ENCODE results near the gene YBX3.
A peak's percentile ranks its signal among the peaks of the same experiment; 100 is the strongest.

YBX3 gene

DNA sequence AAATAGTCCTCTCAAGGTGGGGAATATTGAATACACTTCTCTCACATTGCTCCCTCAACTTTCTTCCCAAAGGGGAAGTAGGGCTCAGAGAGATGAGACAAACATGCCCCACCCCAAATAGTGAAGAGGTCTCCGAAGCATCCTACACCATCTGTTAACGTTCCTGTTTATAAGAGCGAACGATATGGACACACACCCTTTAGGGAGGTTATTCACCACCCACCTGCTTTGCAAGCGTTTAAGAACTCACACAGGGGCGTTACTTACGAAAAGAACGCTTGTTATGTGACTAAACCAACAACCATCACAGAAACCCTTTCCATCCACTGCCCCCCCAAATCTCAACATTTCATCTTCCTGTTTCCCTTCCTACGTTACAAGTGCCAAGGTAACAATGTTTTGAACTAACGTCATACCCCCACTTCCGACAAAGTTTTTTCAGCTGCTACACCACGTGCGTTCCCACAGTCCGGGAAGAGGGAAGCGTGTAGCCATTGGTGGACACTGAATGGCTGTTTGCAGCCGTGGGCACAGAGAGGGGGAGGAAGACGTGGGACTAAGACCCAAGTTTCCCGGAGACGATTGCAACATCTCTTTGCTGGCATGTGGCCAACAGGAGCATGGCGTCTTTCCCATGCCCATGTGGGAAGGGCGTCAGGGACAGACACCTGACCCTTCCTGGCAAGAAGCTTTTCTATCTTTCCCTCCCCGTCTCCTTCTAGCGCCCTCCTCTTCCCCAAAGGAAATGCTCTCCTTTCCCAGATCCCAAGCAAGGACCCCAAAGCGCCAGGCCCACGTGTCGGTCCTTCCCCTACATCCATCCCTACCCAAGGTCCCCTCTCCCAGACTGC is 1.2 kb downstream of the YBX3 start:
- no peak for DNase-seq

GRCh38 chr12:10720974-10721650 is 2.0 kb downstream of the YBX3 start:
- DNase-seq: no peak

DNA sequence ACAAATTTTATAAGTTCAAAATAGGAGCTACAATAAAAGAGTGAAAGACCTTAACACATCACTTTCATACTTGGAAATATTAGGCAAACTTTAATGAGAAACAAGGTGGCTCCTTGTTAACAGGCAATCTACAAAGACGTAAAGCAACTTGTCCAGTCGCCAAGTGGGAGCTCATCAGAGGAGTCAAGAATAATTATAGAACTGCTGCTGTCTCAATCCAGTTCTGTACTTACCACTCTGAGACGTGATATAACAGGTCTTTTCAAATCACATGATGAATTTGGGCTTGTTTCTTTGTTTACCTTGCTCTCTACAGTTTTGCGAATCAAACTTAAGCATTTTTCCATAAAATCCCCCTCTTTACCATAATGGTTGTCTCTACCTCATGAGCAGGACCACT is 3.6 kb downstream of the YBX3 start:
- no peak for DNase-seq

GRCh38 chr12:10718279-10718821 is 4.8 kb downstream of the YBX3 start:
- no peak for DNase-seq

GRCh38 chr12:10717410-10717809 is 5.7 kb downstream of the YBX3 start:
- DNase-seq: no peak

DNA sequence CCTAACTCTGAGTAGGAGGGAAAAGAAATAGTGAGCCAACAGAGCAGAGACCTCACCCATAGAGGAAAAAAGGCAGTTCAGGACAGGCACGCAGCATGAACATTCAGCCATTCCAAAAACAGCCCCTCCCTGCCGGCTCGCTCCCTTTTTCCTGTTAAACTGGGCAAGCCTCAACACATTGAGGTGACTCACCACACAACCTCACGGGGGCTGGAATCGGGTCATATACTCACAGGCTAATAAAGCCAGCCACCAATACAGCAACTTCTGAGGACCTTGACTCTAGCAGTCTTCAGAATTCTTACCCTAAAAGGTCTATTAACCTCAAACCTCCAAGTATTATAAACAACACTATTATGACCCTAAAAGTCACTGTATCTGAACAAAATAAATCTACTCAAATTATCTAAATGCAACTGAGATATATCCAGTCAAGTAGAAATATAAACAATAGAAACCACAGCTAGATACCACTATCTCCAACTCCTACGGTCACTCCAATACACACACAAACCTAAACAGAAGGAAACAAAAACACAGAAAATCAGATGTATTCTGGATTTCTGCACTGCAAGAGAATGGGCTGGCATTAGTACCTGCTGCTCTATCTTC is 6.3 kb downstream of the YBX3 start:
- DNase-seq: no peak

- no peak for DNase-seq
Observed at GRCh38 chr12:10716277-10716676, 6.8 kb downstream of the YBX3 start.

DNA sequence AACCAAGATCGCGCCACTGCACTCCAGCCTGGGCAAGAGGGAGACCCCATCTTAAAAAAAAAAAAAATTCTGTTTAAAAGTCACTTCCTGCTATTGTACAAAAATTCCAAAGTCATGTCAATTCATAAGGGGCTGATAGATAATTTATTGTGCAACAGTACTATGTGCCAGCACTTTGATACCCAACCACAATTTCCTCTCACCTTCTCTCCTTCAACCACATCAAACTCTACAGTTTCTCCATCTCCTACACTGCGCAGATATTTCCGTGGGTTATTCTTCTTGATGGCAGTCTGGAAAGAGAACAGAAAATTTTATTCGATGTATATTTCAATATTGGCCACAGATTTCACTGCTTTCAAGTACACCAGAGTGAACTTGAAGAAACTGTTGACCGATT is 7.6 kb downstream of the YBX3 start:
- DNase-seq: no peak

DNA sequence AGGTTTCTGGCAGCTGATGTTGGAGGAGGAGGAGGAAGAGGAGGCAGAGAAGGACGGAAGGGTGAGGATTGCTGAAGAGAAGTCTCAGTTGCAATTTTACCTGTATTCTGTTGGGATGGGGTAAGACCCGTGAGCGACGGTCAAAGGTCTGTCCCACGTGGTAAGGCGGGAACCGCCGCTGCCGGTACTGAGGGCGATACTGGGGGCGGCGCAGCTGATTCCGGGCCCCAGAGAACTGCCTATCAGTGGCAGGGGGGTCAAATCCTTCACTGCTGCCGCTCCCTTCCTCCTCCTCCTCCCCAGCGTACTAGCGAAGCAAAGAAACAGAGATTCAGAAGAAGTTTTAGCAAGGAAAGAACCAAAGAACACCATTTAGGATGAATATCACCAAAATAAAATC is 13.3 kb downstream of the YBX3 start:
- DNase-seq: no peak

DNA sequence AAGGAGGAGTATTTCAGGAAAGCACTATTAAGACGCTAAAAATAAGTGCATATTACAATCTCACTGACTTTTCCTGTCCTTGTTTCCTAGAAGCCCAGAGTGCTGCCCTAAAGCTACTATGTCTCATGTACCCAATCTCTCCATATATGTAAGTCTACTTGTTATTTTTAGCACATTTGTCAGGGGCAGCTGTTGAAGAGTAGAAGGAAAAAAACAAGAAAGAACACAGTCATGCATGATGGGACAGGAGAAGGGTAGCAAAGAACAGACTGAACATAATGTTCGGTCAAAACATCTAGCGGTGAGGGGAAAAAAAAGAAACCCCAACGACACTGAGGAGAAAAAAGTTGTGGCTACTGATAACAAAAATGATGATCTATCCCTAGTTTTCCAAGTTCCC is 14.3 kb downstream of the YBX3 start:
- no peak for DNase-seq

GRCh38 chr12:10705655-10706054 is 17.5 kb downstream of the YBX3 start:
- DNase-seq: no peak

- DNase-seq: no peak
Observed at GRCh38 chr12:10701843-10702242, 21.3 kb downstream of the YBX3 start.

DNA sequence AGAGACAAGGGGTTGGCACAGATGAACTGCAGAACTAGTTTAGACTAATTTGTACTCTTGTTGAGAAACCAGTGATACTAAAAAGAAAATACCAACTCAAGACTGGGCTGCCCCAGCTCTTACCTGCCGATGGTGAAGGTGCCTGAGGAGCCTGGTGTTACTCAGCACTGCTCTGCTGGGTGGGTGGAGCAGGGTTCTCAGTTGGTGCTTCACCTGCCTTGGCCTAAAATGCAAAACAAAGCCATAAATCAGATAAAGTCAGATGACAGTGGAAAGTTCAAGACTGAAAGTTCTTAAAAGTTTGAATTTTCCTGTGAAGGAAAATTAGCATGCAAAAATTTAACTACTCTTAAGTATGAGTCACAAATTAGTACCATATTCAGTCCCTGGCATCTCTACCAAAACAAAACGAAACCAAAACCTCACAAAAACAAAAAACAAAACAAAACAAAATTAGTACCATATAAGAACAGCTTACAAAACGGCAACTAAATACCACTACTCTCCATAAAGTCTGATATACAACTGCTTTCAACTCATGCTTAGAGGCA is 21.9 kb downstream of the YBX3 start:
- DNase-seq: no peak

GRCh38 chr12:10700581-10700980 is 22.5 kb downstream of the YBX3 start:
- DNase-seq: no peak

DNA sequence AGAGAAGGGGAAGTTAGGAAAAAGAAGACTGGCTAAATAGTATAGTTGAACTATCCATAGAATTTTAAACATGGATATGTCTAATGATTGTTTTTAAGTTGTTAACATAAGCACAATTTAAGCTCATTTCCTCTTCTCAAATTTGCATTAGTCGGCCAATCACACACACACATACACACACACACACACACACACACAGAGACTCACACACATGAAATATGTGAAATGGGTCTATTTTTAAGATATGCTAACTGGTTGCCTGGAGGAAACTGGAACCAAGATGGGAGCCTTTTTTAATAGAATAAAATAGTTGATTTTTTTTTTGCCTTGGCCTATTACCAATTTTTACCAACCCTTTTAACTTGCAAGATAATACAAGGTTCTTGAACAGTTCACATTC is 25.3 kb downstream of the YBX3 start:
- DNase-seq: no peak

DNA sequence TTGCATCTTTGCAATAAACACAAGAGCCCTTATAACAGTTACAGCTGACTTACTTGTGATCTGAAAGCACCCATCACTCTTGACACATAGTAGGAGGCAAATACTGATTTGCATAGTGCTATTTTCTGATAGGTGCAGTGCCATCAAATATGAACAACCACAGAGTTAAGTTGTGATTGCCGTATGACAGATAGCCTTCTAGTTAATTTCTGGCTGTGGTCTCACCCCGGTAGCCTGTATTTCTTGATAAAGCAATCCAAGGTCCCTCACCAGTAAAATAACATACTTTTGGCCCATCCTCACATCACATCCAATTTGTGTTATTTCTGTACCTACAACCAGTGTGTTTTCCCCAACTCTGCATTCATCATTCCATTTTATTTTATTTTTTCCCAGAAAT is 26.0 kb downstream of the YBX3 start:
- no peak for DNase-seq

DNA sequence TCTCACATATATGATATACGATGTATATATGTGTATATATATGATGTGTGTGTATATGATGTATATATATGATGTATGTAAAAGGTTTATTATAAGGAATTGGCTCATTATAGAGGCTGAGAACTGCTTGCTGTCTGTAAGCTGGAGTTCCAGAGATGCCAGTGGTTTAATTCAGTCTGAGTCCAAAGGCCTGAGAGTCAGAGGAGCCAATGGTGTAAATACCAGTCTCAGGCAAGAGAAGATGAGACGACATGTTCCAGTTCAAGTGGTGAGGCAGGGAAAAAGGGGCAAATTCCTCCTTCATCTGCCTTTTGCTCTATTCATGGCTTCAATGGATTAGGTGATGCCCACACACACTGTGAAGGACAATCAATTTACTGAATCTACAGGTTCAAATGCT is 32.2 kb downstream of the YBX3 start:
- DNase-seq: no peak

DNA sequence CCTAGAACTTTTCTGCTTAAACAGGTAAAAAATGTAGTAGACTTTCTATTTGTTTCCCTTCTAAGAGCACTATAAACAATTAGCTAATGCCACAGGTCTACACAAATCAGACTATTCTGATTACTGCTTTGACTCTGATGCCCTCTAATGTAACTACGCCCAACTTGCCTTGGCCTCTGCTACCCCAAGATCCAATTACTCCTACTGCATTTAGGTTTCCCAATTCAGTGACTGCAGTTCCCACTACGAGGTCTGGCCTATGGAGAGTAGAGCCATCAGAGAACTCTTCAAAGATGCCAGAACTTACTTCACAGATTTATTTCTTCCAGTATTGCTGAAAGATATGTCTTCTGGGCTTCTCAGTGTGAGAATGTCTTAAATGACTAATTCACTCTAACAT is 34.0 kb downstream of the YBX3 start:
- no peak for DNase-seq

DNA sequence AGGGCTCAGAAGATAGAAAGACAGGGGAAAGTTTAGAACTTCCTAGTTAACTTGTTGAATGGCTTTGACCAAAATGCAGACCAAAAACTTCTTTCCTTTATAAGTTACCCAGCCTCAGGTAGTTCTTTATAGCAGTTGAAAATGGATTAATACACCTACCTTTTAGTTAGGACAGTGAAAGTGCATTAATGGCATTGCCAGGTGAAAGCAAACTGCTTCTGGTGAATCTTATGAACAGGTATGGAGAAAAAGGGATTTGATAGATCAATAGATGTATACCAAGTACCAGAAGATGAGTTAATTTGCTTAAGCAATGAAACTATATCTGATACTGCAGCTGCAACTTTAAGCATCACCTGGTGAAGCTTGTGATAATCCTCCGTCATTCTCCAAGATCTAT is 35.1 kb downstream of the YBX3 start:
- DNase-seq: no peak

- DNase-seq: peak; percentile 10
Observed at GRCh38 chr12:10673659-10674384, 49.3 kb downstream of the YBX3 start, which contains the start of gene STYK1. STYK1 (minus strand) TSS chr12:10674052; CDS start chr12:10634618, 39,434 bp downstream.

GRCh38 chr12:10672231-10672868 is 50.8 kb downstream of the YBX3 start:
- no peak for DNase-seq

DNA sequence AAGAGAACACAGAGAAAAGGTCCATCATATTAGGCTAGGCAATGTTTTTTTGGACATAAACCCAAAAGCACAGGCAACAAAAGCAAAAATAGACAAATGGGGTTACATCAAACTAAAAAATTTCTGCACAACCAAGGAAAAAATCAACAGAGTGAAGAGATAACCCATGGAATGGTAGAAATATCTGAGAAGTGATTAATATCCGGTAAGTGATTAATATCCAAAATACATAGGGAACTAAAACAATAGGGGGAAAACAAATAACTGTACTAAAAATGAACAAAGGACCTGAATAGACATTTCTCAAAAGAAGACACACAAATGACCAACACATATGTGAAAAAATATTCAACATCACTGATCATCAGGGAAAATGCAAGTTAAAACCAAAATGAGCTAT is 53.6 kb downstream of the YBX3 start:
- DNase-seq: no peak
